AG09309 (cell line): ENCODE results near the gene MAN1A2.

Experiments used
- DNase-seq: peaks from one replicate; pipeline ENCODE4 v3.0.0-alpha.2; 2010; ENCODE audit warnings: low read depth
- H3K4me3 ChIP-seq: 2 replicates; pipeline ENCODE4 v1.5.1; 2011; ENCODE audit warnings: mild to moderate bottlenecking, low read depth, low read length, moderate library complexity; ENCODE audit not compliant: control insufficient read depth
- CTCF ChIP-seq: IDR thresholded peaks from 2 replicates; pipeline ENCODE4 v1.5.1; 2011; ENCODE audit warnings: mild to moderate bottlenecking, low read depth, low read length, inconsistent platforms; ENCODE audit not compliant: insufficient read depth, control insufficient read depth; ENCODE audit errors: missing control alignments

The MAN1A2 gene

GRCh38 chr1:117565745-117566455 lies 198.7 kb downstream of the MAN1A2 start:
- H3K4me3 ChIP-seq = no peak overlapping the region
- DNase-seq = no peak
- TF ChIP-seq CTCF = no peak

GRCh38 chr1:117566556-117566955 lies 199.3 kb downstream of the MAN1A2 start:
- no peak for TF ChIP-seq CTCF
- no peak for DNase-seq
- no peak overlapping the region for H3K4me3 ChIP-seq

GRCh38 chr1:117567435-117567834 lies 200.2 kb downstream of the MAN1A2 start:
- no peak for TF ChIP-seq CTCF
- no peak overlapping the region for H3K4me3 ChIP-seq
- DNase-seq = no peak

- no peak for DNase-seq
- no peak overlapping the region for H3K4me3 ChIP-seq
- TF ChIP-seq CTCF = no peak
Measured at GRCh38 chr1:117567976-117568375, 200.7 kb downstream of the MAN1A2 start.

GRCh38 chr1:117568999-117569398 lies 201.8 kb downstream of the MAN1A2 start:
- H3K4me3 ChIP-seq = no peak overlapping the region
- DNase-seq = no peak
- TF ChIP-seq CTCF = no peak

GRCh38 chr1:117569856-117570255 lies 202.6 kb downstream of the MAN1A2 start:
- no peak overlapping the region for H3K4me3 ChIP-seq
- DNase-seq = no peak
- TF ChIP-seq CTCF = no peak

GRCh38 chr1:117570988-117571409 lies 203.8 kb downstream of the MAN1A2 start:
- H3K4me3 ChIP-seq = no peak overlapping the region
- no peak for DNase-seq
- TF ChIP-seq CTCF = no peak
